ENCODE measurements around the gene PTGES.

PTGES gene

GRCh38 chr9:129701054-129701453, 51.8 kb downstream of the PTGES start:
- TF ChIP-seq CTCF (IDR thresholded peaks at IDR 0.05; ENCODE audit: extremely low read depth, missing control alignments): no peak
- no peak for DNase-seq (ENCODE audit: low spot score)

- DNase-seq (ENCODE audit: low spot score): no peak
- no peak for TF ChIP-seq CTCF (IDR thresholded peaks at IDR 0.05; ENCODE audit: extremely low read depth, missing control alignments)
Observed at GRCh38 chr9:129698254-129698757, 54.5 kb downstream of the PTGES start.

GRCh38 chr9:129697656-129698253, 55.1 kb downstream of the PTGES start:
- no peak for DNase-seq (ENCODE audit: low spot score)
- TF ChIP-seq CTCF (IDR thresholded peaks at IDR 0.05; ENCODE audit: extremely low read depth, missing control alignments): no peak

- peak; percentile 49 for DNase-seq (ENCODE audit: low spot score)
- TF ChIP-seq CTCF (IDR thresholded peaks at IDR 0.05; ENCODE audit: extremely low read depth, missing control alignments): no peak
Observed at GRCh38 chr9:129696944-129697655, 55.7 kb downstream of the PTGES start.

GRCh38 chr9:129695870-129696269, 57.0 kb downstream of the PTGES start:
- no peak for TF ChIP-seq CTCF (IDR thresholded peaks at IDR 0.05; ENCODE audit: extremely low read depth, missing control alignments)
- no peak for DNase-seq (ENCODE audit: low spot score)

GRCh38 chr9:129694243-129694646, 58.6 kb downstream of the PTGES start:
- no peak for DNase-seq (ENCODE audit: low spot score)
- TF ChIP-seq CTCF (IDR thresholded peaks at IDR 0.05; ENCODE audit: extremely low read depth, missing control alignments): no peak

GRCh38 chr9:129693741-129694140, 59.1 kb downstream of the PTGES start:
- no peak for TF ChIP-seq CTCF (IDR thresholded peaks at IDR 0.05; ENCODE audit: extremely low read depth, missing control alignments)
- no peak for DNase-seq (ENCODE audit: low spot score)

All from GM20000 (cell line).